NCI-H774 (cell line): ENCODE results near the gene APBB1.

ENCODE experiments used
- DNase-seq: peaks from one replicate; lab custom pipeline; 2025; lab: John Stamatoyannopoulos, UW

APBB1 gene

GRCh38 chr11:6419009-6419631 lies at the start of gene APBB1:
APBB1 (minus strand) TSS chr11:6419094; CDS start chr11:6411347, 7,747 bp downstream.
- DNase-seq: peak; percentile 64

GRCh38 chr11:6459099-6459450 lies 40.2 kb upstream of the APBB1 start:
- DNase-seq: no peak

- no peak for DNase-seq
Measured at GRCh38 chr11:6458352-6459098, 39.6 kb upstream of the APBB1 start.

GRCh38 chr11:6457581-6458320 lies 38.9 kb upstream of the APBB1 start:
- DNase-seq: no peak

- DNase-seq: no peak
Measured at GRCh38 chr11:6456361-6457073, 37.6 kb upstream of the APBB1 start.

- peak; percentile 16 for DNase-seq
Measured at GRCh38 chr11:6455070-6455469, 36.2 kb upstream of the APBB1 start.

GRCh38 chr11:6453152-6453551 lies 34.3 kb upstream of the APBB1 start:
- no peak for DNase-seq

- DNase-seq: no peak
Measured at GRCh38 chr11:6452219-6452618, 33.3 kb upstream of the APBB1 start.

- DNase-seq: no peak
Measured at GRCh38 chr11:6448574-6448973, 29.7 kb upstream of the APBB1 start.

- DNase-seq: no peak
Measured at GRCh38 chr11:6443269-6444003, 24.5 kb upstream of the APBB1 start.

- no peak for DNase-seq
Measured at GRCh38 chr11:6442441-6442840, 23.5 kb upstream of the APBB1 start.

GRCh38 chr11:6440906-6441358 lies 22.0 kb upstream of the APBB1 start, which contains the start of gene HPX:
HPX (minus strand) TSS chr11:6440987; CDS start chr11:6440963, 24 bp downstream.
- no peak for DNase-seq

GRCh38 chr11:6438979-6439571 lies 20.2 kb upstream of the APBB1 start:
- DNase-seq: peak; percentile 40

- DNase-seq: no peak
Measured at GRCh38 chr11:6437993-6438392, 19.1 kb upstream of the APBB1 start.

GRCh38 chr11:6437423-6437822 lies 18.5 kb upstream of the APBB1 start:
- DNase-seq: no peak

- DNase-seq: no peak
Measured at GRCh38 chr11:6433998-6434660, 15.2 kb upstream of the APBB1 start.

GRCh38 chr11:6431861-6432260 lies 13.0 kb upstream of the APBB1 start:
- no peak for DNase-seq

- DNase-seq: no peak
Measured at GRCh38 chr11:6427516-6427915, 8.6 kb upstream of the APBB1 start.

- no peak for DNase-seq
Measured at GRCh38 chr11:6420677-6421076, 1.8 kb upstream of the APBB1 start.

- DNase-seq: no peak
Measured at GRCh38 chr11:6418557-6419008, 311 bp downstream of the APBB1 start.
